Mesenchymal stem cell (in vitro differentiated cells and primary cell): Measurements from ENCODE around the gene MINDY4.
A peak's percentile ranks its signal among the peaks of the same experiment; 100 is the strongest.
"Not testable (repeated sequence)": the region's sequence is repeated elsewhere in the genome, so short reads cannot be mapped to it uniquely, and the experiment has no call there.

Experiments used
- DNase-seq: peaks from one replicate; pipeline ENCODE4 v3.0.0-alpha.2; 2013
- H2AFZ ChIP-seq: one replicate; pipeline ENCODE4 v1.6.1; 2013; ENCODE audit warnings: low read depth, mild to moderate bottlenecking, control low read depth, inconsistent platforms, low read length, moderate library complexity
- H2AK5ac ChIP-seq: 2 replicates; pipeline ENCODE4 v1.6.1; 2013; ENCODE audit warnings: low read length, moderate library complexity, mild to moderate bottlenecking, inconsistent platforms; ENCODE audit not compliant: severe bottlenecking
- H2BK120ac ChIP-seq: one replicate; pipeline ENCODE4 v1.6.1; 2013; ENCODE audit warnings: low read depth, mild to moderate bottlenecking, inconsistent platforms, low read length, moderate library complexity
- H2BK12ac ChIP-seq, 2 experiments: one replicate each; pipeline ENCODE4 v1.6.1; 2013; ENCODE audit warnings: inconsistent platforms in 2 of 2, low read length in 2 of 2, mild to moderate bottlenecking in 2 of 2, moderate library complexity in 2 of 2, control low read depth in 1 of 2
- H2BK15ac ChIP-seq: one replicate; pipeline ENCODE4 v1.6.1; 2013; ENCODE audit warnings: mild to moderate bottlenecking, low read depth, inconsistent platforms; ENCODE audit not compliant: poor library complexity, severe bottlenecking
- H2BK5ac ChIP-seq: 2 replicates; pipeline ENCODE4 v1.6.1; 2013; ENCODE audit warnings: low read depth, mild to moderate bottlenecking, low read length, control low read depth, inconsistent platforms; ENCODE audit not compliant: poor library complexity, severe bottlenecking
- H3K14ac ChIP-seq, 2 experiments: one replicate each; pipeline ENCODE4 v1.6.1; 2013; ENCODE audit warnings: inconsistent platforms in 2 of 2, low read length in 2 of 2, control low read depth in 1 of 2, mild to moderate bottlenecking in 1 of 2, moderate library complexity in 1 of 2
- H3K18ac ChIP-seq, 2 experiments: one replicate each; pipeline ENCODE4 v1.6.1; 2013; ENCODE audit warnings: inconsistent platforms in 2 of 2, low read length in 2 of 2, control low read depth in 1 of 2, low read depth in 1 of 2, mild to moderate bottlenecking in 1 of 2
- H3K23ac ChIP-seq, 2 experiments: one replicate each; pipeline ENCODE4 v1.6.1; 2013; ENCODE audit warnings: inconsistent platforms in 2 of 2, low read length in 2 of 2, mild to moderate bottlenecking in 2 of 2, moderate library complexity in 2 of 2, control low read depth in 1 of 2
- H3K27ac ChIP-seq: 2 replicates; pipeline ENCODE4 v1.5.1; 2013; ENCODE audit warnings: mild to moderate bottlenecking, moderate library complexity, low read length, control low read depth, inconsistent platforms; ENCODE audit not compliant: poor library complexity, severe bottlenecking
- H3K27me3 ChIP-seq, 2 experiments: 2 replicates each; pipeline versions ENCODE4 v1.6.1 to v1.7.0; 2013; ENCODE audit warnings: low read length in 2 of 2, mild to moderate bottlenecking in 2 of 2, moderate library complexity in 2 of 2, control low read depth in 1 of 2, inconsistent platforms in 1 of 2; ENCODE audit not compliant: control insufficient read depth in 1 of 2, insufficient read depth in 1 of 2
- H3K36me3 ChIP-seq, 2 experiments: 2 replicates each; pipeline versions ENCODE4 v1.6.1 to v1.7.0; 2013; ENCODE audit warnings: low read length in 2 of 2, control low read depth in 1 of 2, inconsistent platforms in 1 of 2, low read depth in 1 of 2, mild to moderate bottlenecking in 1 of 2; ENCODE audit not compliant: insufficient read depth in 2 of 2, control insufficient read depth in 1 of 2
- H3K4ac ChIP-seq, 2 experiments: one replicate each; pipeline ENCODE4 v1.6.1; 2013; ENCODE audit warnings: inconsistent platforms in 2 of 2, low read length in 2 of 2, mild to moderate bottlenecking in 2 of 2, moderate library complexity in 2 of 2, control low read depth in 1 of 2, low read depth in 1 of 2
- H3K4me1 ChIP-seq: 2 replicates; pipeline ENCODE4 v1.6.1; 2013; ENCODE audit warnings: low read depth, low read length, control low read depth; ENCODE audit not compliant: control insufficient read depth, insufficient read depth
- H3K4me2 ChIP-seq: 2 replicates; pipeline ENCODE4 v1.6.1; 2013; ENCODE audit warnings: low read length, mild to moderate bottlenecking, inconsistent platforms; ENCODE audit not compliant: poor library complexity, severe bottlenecking
- H3K4me3 ChIP-seq, 2 experiments: 2 replicates each; pipeline versions ENCODE4 v1.5.1 to v1.7.0; 2013; ENCODE audit warnings: low read length in 2 of 2, mild to moderate bottlenecking in 2 of 2, control low read depth in 1 of 2, low read depth in 1 of 2; ENCODE audit not compliant: insufficient read depth in 1 of 2
- H3K79me1 ChIP-seq: replicated peaks from 2 replicates; pipeline ENCODE4 v1.6.1; 2013; ENCODE audit warnings: mild to moderate bottlenecking, control low read depth, low read length, inconsistent platforms; ENCODE audit not compliant: poor library complexity, severe bottlenecking
- H3K9ac ChIP-seq: 2 replicates; pipeline ENCODE4 v1.7.0; 2013; ENCODE audit warnings: mild to moderate bottlenecking, low read length, moderate library complexity
- H3K9me3 ChIP-seq: 2 replicates; pipeline ENCODE4 v1.7.0; 2013; ENCODE audit warnings: mild to moderate bottlenecking, low read length; ENCODE audit not compliant: control insufficient read depth
- H4K8ac ChIP-seq: one replicate; pipeline ENCODE4 v1.6.1; 2013; ENCODE audit warnings: inconsistent platforms, mild to moderate bottlenecking, low read length, moderate library complexity
- H4K91ac ChIP-seq: one replicate; pipeline ENCODE4 v1.6.1; 2013; ENCODE audit warnings: mild to moderate bottlenecking, low read length, inconsistent platforms
- WGBS: methylation state at CpG from one replicate; pipeline ENCODE4 v1.1.7; 2013; ENCODE audit warnings: mixed read lengths; 5-methylcytosine and 5-hydroxymethylcytosine counted together

Gene MINDY4

DNA sequence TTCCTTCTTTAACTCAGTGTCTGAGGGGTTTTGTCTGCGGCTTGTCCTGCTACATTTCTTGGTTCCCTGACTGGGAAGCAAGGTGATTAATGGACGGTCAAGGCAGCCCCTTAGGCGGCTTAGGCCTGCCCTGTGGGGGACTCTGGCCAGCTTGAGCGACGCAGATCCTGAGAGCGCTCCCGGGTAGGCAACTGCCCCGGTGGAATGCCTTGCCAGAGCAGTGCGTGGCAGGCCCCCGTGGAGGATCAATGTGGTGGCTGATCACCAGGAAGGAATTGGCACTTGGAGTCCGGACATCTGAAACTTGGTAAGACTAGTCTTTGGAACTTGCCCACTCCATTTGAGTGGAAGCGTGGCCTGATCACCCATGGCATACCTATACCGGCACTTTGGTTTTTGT, 36.7 kb downstream of the MINDY4 start:
- H2BK12ac ChIP-seq, H3K9me3 ChIP-seq, H2BK15ac ChIP-seq, H3K4me3 ChIP-seq, H4K91ac ChIP-seq, H3K9ac ChIP-seq, H3K23ac ChIP-seq, H3K14ac ChIP-seq, H3K4me2 ChIP-seq, H3K36me3 ChIP-seq, H3K4ac ChIP-seq, H2AFZ ChIP-seq, H2BK5ac ChIP-seq, H3K27ac ChIP-seq, H2BK120ac ChIP-seq, H2AK5ac ChIP-seq, DNase-seq, H4K8ac ChIP-seq, H3K18ac ChIP-seq, H3K27me3 ChIP-seq: not testable (repeated sequence)
- WGBS = 93% methylated on average over 13 of the region's 13 CpGs
- peaks cover 19% of the 10 kb centered on the region for H3K4me1 ChIP-seq
- H3K79me1 ChIP-seq = peaks cover 34% of the 10 kb centered on the region

DNA sequence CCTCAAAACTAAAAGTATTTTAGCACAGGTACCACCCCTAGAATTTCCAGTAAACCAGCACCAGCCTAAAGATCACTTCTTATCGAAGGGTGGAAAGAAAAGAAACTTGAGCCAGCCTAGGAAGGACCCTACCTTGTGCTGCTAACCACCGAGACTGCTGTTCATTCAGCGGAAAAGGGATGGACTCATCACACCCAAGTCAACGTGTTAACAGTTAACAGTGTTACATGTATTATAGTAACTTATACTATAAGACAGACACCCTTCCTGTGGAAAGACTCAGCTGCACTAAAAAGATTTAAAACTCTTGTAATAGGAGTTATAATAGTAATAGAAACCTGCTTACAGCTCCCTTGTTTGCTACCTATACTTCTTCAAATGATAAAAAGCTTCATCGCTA, 39.8 kb downstream of the MINDY4 start:
- peaks cover 30% of the 10 kb centered on the region for H3K79me1 ChIP-seq
- 91% methylated on average over 1 of the region's 5 CpGs for WGBS

DNA sequence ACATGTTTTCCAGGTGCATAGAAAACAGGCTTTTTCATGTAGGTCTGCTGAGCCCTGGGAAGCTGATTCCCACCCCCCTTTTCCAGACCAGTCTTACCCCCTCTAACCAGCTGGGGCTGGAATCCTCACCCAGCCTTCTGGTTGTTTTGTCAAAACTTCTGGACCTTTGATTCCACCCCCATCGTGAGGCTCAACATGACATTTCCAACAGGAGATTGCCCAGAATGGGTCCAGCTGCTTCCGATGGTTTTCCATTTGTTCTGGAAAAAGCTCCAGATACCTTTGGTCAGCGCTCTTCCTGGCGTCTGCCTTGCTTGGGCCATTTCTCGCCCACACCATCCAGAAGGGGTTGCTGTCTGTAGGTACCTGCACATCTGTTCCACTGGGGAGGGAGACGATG, 41.5 kb downstream of the MINDY4 start:
- Histone ChIP-seq H2BK120ac (no peak overlapping the region), H3K9ac (no peak overlapping the region), H2BK15ac (no peak overlapping the region), H3K27me3 (no peaks in the 10 kb centered on the region), H3K27ac (no peak overlapping the region), H2AFZ (no peak overlapping the region), H3K9me3 (no peaks in the 10 kb centered on the region), H4K91ac (no peak overlapping the region), H3K36me3 (peaks cover 0 to 14% of the 10 kb centered on the region in 2 experiments), H3K14ac (no peak overlapping the region), H2BK5ac (no peak overlapping the region), H3K4me1 (peaks cover 11% of the 10 kb centered on the region), H3K18ac (no peak overlapping the region), H4K8ac (no peak overlapping the region), H3K4ac (no peak overlapping the region), H2BK12ac (no peak overlapping the region), H2AK5ac (no peak overlapping the region), H3K4me2 (no peak overlapping the region), H3K4me3 (no peak overlapping the region), H3K23ac (no peak overlapping the region), H3K79me1 (peaks cover 27% of the 10 kb centered on the region)
- 93% methylated on average over 6 of the region's 6 CpGs for WGBS
- no peak for DNase-seq

More for the DNA sequence above, 39.8 kb downstream of the MINDY4 start:
- Histone ChIP-seq H3K9ac (no peak overlapping the region), H3K36me3 (peaks cover 3 to 14% of the 10 kb centered on the region in 2 experiments), H3K9me3 (no peaks in the 10 kb centered on the region), H3K4ac (no peak overlapping the region), H3K18ac (no peak overlapping the region), H2BK12ac (no peak overlapping the region), H2AFZ (no peak overlapping the region), H3K4me3 (no peak overlapping the region), H4K91ac (no peak overlapping the region), H3K27ac (no peak overlapping the region), H4K8ac (no peak overlapping the region), H3K27me3 (no peaks in the 10 kb centered on the region), H3K4me1 (peaks cover 10% of the 10 kb centered on the region), H3K23ac (no peak overlapping the region), H2BK120ac (no peak overlapping the region), H2BK5ac (no peak overlapping the region), H2AK5ac (no peak overlapping the region), H3K14ac (no peak overlapping the region), H2BK15ac (no peak overlapping the region), H3K4me2 (no peak overlapping the region)
- DNase-seq = no peak

DNA sequence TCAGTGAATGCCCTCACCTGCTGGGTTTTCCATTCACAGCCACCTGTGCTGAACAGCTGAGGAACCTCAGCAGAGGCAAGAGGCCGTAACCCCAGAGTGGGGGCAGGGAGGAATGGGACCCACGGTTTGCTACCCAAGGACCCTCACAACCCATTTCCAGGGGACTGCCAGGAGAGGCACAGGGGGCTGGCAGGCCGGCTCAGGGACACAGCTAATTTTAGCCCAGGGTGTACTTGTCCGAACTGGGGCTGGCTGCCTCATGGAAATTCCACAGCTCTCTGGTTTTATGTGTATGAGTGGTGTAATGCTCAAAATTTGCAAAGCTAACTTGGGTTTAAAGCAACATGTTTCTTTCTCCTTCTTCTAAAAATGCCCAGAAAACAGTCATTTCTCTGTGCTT, 42.2 kb downstream of the MINDY4 start:
- no peak overlapping the region for H3K4me2 ChIP-seq
- no peak overlapping the region for H2BK15ac ChIP-seq
- H3K23ac ChIP-seq = no peak overlapping the region
- H2AK5ac ChIP-seq = no peak overlapping the region
- H2BK120ac ChIP-seq = no peak overlapping the region
- no peak overlapping the region for H4K91ac ChIP-seq
- 90% methylated on average over 4 of the region's 4 CpGs for WGBS
- no peaks in the 10 kb centered on the region for H3K27me3 ChIP-seq
- H3K9ac ChIP-seq = peak overlapping the region; percentile 85
- H3K14ac ChIP-seq = no peak overlapping the region
- no peak overlapping the region for H3K4ac ChIP-seq
- no peak overlapping the region for H2BK5ac ChIP-seq
- H2BK12ac ChIP-seq = no peak overlapping the region
- H3K27ac ChIP-seq = no peak overlapping the region
- H3K4me3 ChIP-seq = no peak overlapping the region
- no peaks in the 10 kb centered on the region for H3K9me3 ChIP-seq
- no peak overlapping the region for H4K8ac ChIP-seq
- peaks cover 26% of the 10 kb centered on the region for H3K79me1 ChIP-seq
- no peak for DNase-seq
- peaks cover 11% of the 10 kb centered on the region for H3K4me1 ChIP-seq
- peaks cover 0 to 14% of the 10 kb centered on the region in 2 experiments for H3K36me3 ChIP-seq
- no peak overlapping the region for H3K18ac ChIP-seq
- H2AFZ ChIP-seq = no peak overlapping the region
